Activated naive CD4-positive, alpha-beta T cell treated with anti-CD3 and anti-CD28 coated beads, Interleukin-2, amount 50 U/mL, for 24 hours (primary cell): ENCODE measurements around the gene UBR4.

Experiments
- H3K27ac Mint-ChIP-seq: one replicate; pipeline ENCODE4 v1.8.0; 2021; ENCODE audit warnings: mild to moderate bottlenecking, mixed read lengths
- H3K27me3 Mint-ChIP-seq: one replicate; pipeline ENCODE4 v1.8.0; 2021; ENCODE audit warnings: mixed read lengths
- H3K36me3 Mint-ChIP-seq: one replicate; pipeline ENCODE4 v1.8.0; 2021; ENCODE audit warnings: mixed read lengths
- H3K4me1 Mint-ChIP-seq: one replicate; pipeline ENCODE4 v1.8.0; 2021; ENCODE audit warnings: mixed read lengths
- H3K4me3 Mint-ChIP-seq: one replicate; pipeline ENCODE4 v1.8.0; 2021; ENCODE audit warnings: mild to moderate bottlenecking, mixed read lengths
- H3K9me3 Mint-ChIP-seq: one replicate; pipeline ENCODE4 v1.8.0; 2021; ENCODE audit warnings: mixed read lengths

The UBR4 gene

DNA sequence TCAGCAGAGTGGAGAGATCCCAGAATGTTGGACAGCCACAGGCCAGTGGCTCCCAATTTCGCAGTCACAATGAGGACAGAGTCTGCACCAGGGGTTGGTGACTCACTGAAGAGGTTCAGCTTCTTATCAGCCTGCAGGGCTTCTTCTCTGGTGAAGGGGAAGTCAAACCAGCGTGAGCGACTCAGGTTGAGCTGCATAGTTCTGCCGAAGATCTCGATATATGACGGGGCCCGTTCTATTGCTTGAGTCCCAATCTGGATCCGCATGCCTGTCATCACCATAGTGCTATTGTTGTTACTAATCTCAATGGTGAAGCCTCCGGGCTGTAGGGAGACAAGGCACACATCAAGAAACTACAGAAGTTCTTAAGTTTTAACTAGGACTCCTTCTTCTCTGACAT lies 58.5 kb downstream of the UBR4 start:
- H3K27ac Mint-ChIP-seq: no peak overlapping the region

GRCh38 chr1:19149736-19150135 lies 60.3 kb downstream of the UBR4 start:
- Mint-ChIP-seq H3K4me1 (no peaks in the 10 kb centered on the region), H3K9me3 (no peaks in the 10 kb centered on the region), H3K27ac (no peak overlapping the region), H3K4me3 (no peak overlapping the region), H3K36me3 (peaks cover 34% of the 10 kb centered on the region), H3K27me3 (no peaks in the 10 kb centered on the region)

More for the DNA sequence above, 58.5 kb downstream of the UBR4 start:
- Mint-ChIP-seq H3K27me3 (no peaks in the 10 kb centered on the region), H3K4me1 (no peaks in the 10 kb centered on the region), H3K9me3 (no peaks in the 10 kb centered on the region), H3K4me3 (no peak overlapping the region), H3K36me3 (peaks cover 24% of the 10 kb centered on the region)

- Mint-ChIP-seq H3K27ac (no peak overlapping the region), H3K4me3 (no peak overlapping the region), H3K27me3 (no peaks in the 10 kb centered on the region), H3K9me3 (no peaks in the 10 kb centered on the region), H3K36me3 (peaks cover 47% of the 10 kb centered on the region), H3K4me1 (no peaks in the 10 kb centered on the region)
Observed at GRCh38 chr1:19140465-19140864, 69.6 kb downstream of the UBR4 start.

- H3K4me3 Mint-ChIP-seq: no peak overlapping the region
- no peaks in the 10 kb centered on the region for H3K27me3 Mint-ChIP-seq
- H3K27ac Mint-ChIP-seq: peak overlapping the region; percentile 77
- H3K9me3 Mint-ChIP-seq: no peaks in the 10 kb centered on the region
- H3K36me3 Mint-ChIP-seq: peaks cover 50% of the 10 kb centered on the region
- no peaks in the 10 kb centered on the region for H3K4me1 Mint-ChIP-seq
Observed at GRCh38 chr1:19139711-19140110, 70.4 kb downstream of the UBR4 start.

- Mint-ChIP-seq H3K4me1 (no peaks in the 10 kb centered on the region), H3K9me3 (no peaks in the 10 kb centered on the region), H3K27me3 (no peaks in the 10 kb centered on the region), H3K4me3 (no peak overlapping the region), H3K36me3 (peaks cover 53% of the 10 kb centered on the region), H3K27ac (no peak overlapping the region)
Observed at GRCh38 chr1:19138958-19139581, 71.0 kb downstream of the UBR4 start.

- no peaks in the 10 kb centered on the region for H3K9me3 Mint-ChIP-seq
- peak overlapping the region; percentile 79 for H3K27ac Mint-ChIP-seq
- peaks cover 55% of the 10 kb centered on the region for H3K36me3 Mint-ChIP-seq
- H3K4me1 Mint-ChIP-seq: no peaks in the 10 kb centered on the region
- H3K27me3 Mint-ChIP-seq: no peaks in the 10 kb centered on the region
- no peak overlapping the region for H3K4me3 Mint-ChIP-seq
Observed at GRCh38 chr1:19138331-19138730, 71.7 kb downstream of the UBR4 start.

GRCh38 chr1:19137158-19137557 lies 72.9 kb downstream of the UBR4 start:
- no peaks in the 10 kb centered on the region for H3K9me3 Mint-ChIP-seq
- H3K27ac Mint-ChIP-seq: no peak overlapping the region
- no peaks in the 10 kb centered on the region for H3K27me3 Mint-ChIP-seq
- peaks cover 56% of the 10 kb centered on the region for H3K36me3 Mint-ChIP-seq
- no peak overlapping the region for H3K4me3 Mint-ChIP-seq
- H3K4me1 Mint-ChIP-seq: no peaks in the 10 kb centered on the region

- peaks cover 48% of the 10 kb centered on the region for H3K36me3 Mint-ChIP-seq
- no peaks in the 10 kb centered on the region for H3K4me1 Mint-ChIP-seq
- no peaks in the 10 kb centered on the region for H3K9me3 Mint-ChIP-seq
- no peaks in the 10 kb centered on the region for H3K27me3 Mint-ChIP-seq
- H3K4me3 Mint-ChIP-seq: no peak overlapping the region
- no peak overlapping the region for H3K27ac Mint-ChIP-seq
Observed at GRCh38 chr1:19133360-19133759, 76.7 kb downstream of the UBR4 start.

DNA sequence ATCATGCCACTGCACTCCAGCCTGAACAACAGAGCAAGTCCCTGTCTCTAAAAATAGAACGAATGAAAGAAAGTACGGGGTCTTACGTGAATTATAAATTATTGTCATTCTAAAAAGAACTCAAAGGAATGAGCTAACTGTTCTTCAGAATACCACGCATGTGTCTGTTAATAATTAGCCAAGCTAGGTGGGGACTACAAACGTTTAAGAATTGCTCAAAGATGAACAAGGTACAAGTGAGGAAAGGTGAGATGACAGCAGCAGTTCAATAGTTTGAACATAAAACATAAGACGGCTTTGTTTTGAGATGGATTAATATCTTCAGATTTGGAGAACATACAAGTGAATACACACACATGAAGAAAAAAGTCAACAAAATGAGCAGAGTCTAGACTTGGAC lies 79.6 kb downstream of the UBR4 start:
- H3K36me3 Mint-ChIP-seq: peaks cover 32% of the 10 kb centered on the region
- H3K27me3 Mint-ChIP-seq: no peaks in the 10 kb centered on the region
- H3K4me3 Mint-ChIP-seq: no peak overlapping the region
- no peaks in the 10 kb centered on the region for H3K9me3 Mint-ChIP-seq
- H3K4me1 Mint-ChIP-seq: peaks cover 6% of the 10 kb centered on the region
- H3K27ac Mint-ChIP-seq: no peak overlapping the region

- peaks cover 20% of the 10 kb centered on the region for H3K4me1 Mint-ChIP-seq
- no peaks in the 10 kb centered on the region for H3K9me3 Mint-ChIP-seq
- H3K4me3 Mint-ChIP-seq: no peak overlapping the region
- H3K27ac Mint-ChIP-seq: no peak overlapping the region
- peaks cover 24% of the 10 kb centered on the region for H3K36me3 Mint-ChIP-seq
- no peaks in the 10 kb centered on the region for H3K27me3 Mint-ChIP-seq
Observed at GRCh38 chr1:19128968-19129514, 81.0 kb downstream of the UBR4 start.

GRCh38 chr1:19124273-19124672 lies 85.8 kb downstream of the UBR4 start:
- Mint-ChIP-seq H3K4me3 (peak overlapping the region; percentile 45), H3K4me1 (peaks cover 27% of the 10 kb centered on the region)

GRCh38 chr1:19123837-19124236 lies 86.2 kb downstream of the UBR4 start:
- H3K36me3 Mint-ChIP-seq: peaks cover 36% of the 10 kb centered on the region
- H3K4me3 Mint-ChIP-seq: peak overlapping the region; percentile 45
- no peaks in the 10 kb centered on the region for H3K27me3 Mint-ChIP-seq
- H3K27ac Mint-ChIP-seq: peak overlapping the region; percentile 91
- H3K9me3 Mint-ChIP-seq: no peaks in the 10 kb centered on the region
- H3K4me1 Mint-ChIP-seq: peaks cover 27% of the 10 kb centered on the region

More at GRCh38 chr1:19124273-19124672, 85.8 kb downstream of the UBR4 start:
- no peaks in the 10 kb centered on the region for H3K9me3 Mint-ChIP-seq
- peak overlapping the region; percentile 91 for H3K27ac Mint-ChIP-seq
- peaks cover 34% of the 10 kb centered on the region for H3K36me3 Mint-ChIP-seq
- H3K27me3 Mint-ChIP-seq: no peaks in the 10 kb centered on the region

GRCh38 chr1:19122668-19123067 lies 87.4 kb downstream of the UBR4 start:
- peaks cover 27% of the 10 kb centered on the region for H3K4me1 Mint-ChIP-seq
- H3K4me3 Mint-ChIP-seq: no peak overlapping the region
- no peaks in the 10 kb centered on the region for H3K27me3 Mint-ChIP-seq
- no peaks in the 10 kb centered on the region for H3K9me3 Mint-ChIP-seq
- H3K36me3 Mint-ChIP-seq: peaks cover 38% of the 10 kb centered on the region
- no peak overlapping the region for H3K27ac Mint-ChIP-seq

DNA sequence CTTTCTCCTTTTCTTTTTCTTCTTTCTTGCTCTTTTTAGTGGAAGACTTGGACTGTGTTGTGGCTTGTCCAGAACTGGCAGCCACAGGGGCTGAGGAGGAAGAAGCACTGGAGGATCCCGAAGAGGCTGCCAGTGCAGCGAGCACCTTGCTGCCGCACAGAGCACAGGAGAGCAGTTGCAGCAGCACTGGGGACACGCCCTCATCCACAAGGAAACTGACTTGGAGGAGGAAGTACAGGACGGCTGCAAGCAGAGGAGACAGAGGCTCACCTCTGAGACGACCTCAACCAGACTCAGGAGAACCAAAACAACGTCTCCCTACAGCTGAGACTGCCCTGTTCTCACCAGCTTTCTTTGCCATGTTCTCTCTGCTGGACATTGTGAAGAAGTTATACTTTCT lies 88.9 kb downstream of the UBR4 start:
- Mint-ChIP-seq H3K27ac (no peak overlapping the region), H3K4me1 (peaks cover 23% of the 10 kb centered on the region), H3K9me3 (no peaks in the 10 kb centered on the region), H3K4me3 (no peak overlapping the region), H3K27me3 (no peaks in the 10 kb centered on the region), H3K36me3 (peaks cover 34% of the 10 kb centered on the region)

GRCh38 chr1:19120070-19120469 lies 90.0 kb downstream of the UBR4 start:
- no peak overlapping the region for H3K4me3 Mint-ChIP-seq
- no peak overlapping the region for H3K27ac Mint-ChIP-seq
- H3K4me1 Mint-ChIP-seq: peaks cover 18% of the 10 kb centered on the region
- no peaks in the 10 kb centered on the region for H3K27me3 Mint-ChIP-seq
- no peaks in the 10 kb centered on the region for H3K9me3 Mint-ChIP-seq
- H3K36me3 Mint-ChIP-seq: peaks cover 34% of the 10 kb centered on the region

DNA sequence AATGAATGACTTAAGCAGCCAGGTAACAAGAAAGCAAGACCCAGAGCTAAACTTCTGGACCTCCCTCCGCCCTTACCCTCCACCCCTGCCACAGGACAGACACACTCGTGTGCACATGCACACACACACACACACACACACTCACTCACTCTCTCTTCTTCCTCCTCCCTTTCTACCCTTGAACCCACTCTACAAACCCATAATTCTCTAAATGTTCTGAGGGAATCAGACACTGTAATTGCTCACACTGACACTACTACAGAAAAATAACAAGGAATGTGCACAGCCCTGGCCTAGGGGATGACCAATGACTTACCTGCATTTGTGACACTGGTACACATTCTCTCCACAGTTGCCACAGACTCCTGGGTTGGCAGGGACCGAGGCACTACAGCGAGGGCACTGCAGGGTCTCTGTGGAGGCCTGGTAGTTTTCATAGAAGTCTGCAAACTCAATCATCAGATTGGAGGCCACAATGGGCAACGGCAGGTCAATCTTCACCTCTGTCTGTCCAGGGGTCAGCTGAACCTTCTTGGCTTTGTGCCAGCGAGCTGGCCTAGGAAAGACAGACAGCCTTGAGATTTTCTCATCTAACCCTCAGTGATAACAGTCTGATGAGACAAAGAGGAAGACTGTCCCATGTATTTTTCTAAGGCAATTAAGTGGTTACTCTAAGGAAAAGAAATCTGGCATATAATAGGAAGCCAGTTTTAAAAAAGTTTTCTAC lies 94.8 kb downstream of the UBR4 start:
- Mint-ChIP-seq H3K27ac (no peak overlapping the region), H3K36me3 (peaks cover 29% of the 10 kb centered on the region), H3K9me3 (no peaks in the 10 kb centered on the region), H3K4me3 (no peak overlapping the region), H3K27me3 (no peaks in the 10 kb centered on the region), H3K4me1 (no peaks in the 10 kb centered on the region)
